GM19438 (cell line): ENCODE data around the gene SFTPA1.
"Not testable (repeated sequence)": the region's sequence is repeated elsewhere in the genome, so short reads cannot be mapped to it uniquely, and the experiment has no call there.

Experiments used
- ATAC-seq: cut with Tn5 transposase; IDR thresholded peaks from one replicate; pipeline ENCODE4 v1.9.1; 2021; ENCODE audit warnings: low read depth; ENCODE audit not compliant: unreplicated experiment

Gene SFTPA1

GRCh38 chr10:79610601-79611191, at the start of gene SFTPA1:
TSS of gene SFTPA1 (plus strand) at chr10:79610939. CDS start at chr10:79611826, 887 bp downstream.
- no peak for ATAC-seq

- ATAC-seq = no peak
Observed at GRCh38 chr10:79561257-79561656, 49.5 kb upstream of the SFTPA1 start.

GRCh38 chr10:79562135-79562756, 48.5 kb upstream of the SFTPA1 start:
- peak; percentile 55 for ATAC-seq

- ATAC-seq = no peak
Observed at GRCh38 chr10:79563426-79563825, 47.3 kb upstream of the SFTPA1 start.

- not testable (repeated sequence) for ATAC-seq
Observed at GRCh38 chr10:79570624-79571023, 40.1 kb upstream of the SFTPA1 start.

- ATAC-seq = no peak
Observed at GRCh38 chr10:79579361-79579760, 31.4 kb upstream of the SFTPA1 start.

- ATAC-seq = no peak
Observed at GRCh38 chr10:79581044-79581443, 29.7 kb upstream of the SFTPA1 start.

GRCh38 chr10:79582096-79582495, 28.6 kb upstream of the SFTPA1 start:
- no peak for ATAC-seq

- not testable (repeated sequence) for ATAC-seq
Observed at GRCh38 chr10:79582954-79583353, 27.8 kb upstream of the SFTPA1 start.

GRCh38 chr10:79583488-79584024, 27.2 kb upstream of the SFTPA1 start:
- ATAC-seq = no peak

- no peak for ATAC-seq
Observed at GRCh38 chr10:79585870-79586527, 24.7 kb upstream of the SFTPA1 start.

GRCh38 chr10:79586933-79587332, 23.8 kb upstream of the SFTPA1 start:
- ATAC-seq = no peak

GRCh38 chr10:79588800-79589199, 21.9 kb upstream of the SFTPA1 start:
- no peak for ATAC-seq

- ATAC-seq = no peak
Observed at GRCh38 chr10:79593377-79593776, 17.4 kb upstream of the SFTPA1 start.

- not testable (repeated sequence) for ATAC-seq
Observed at GRCh38 chr10:79594565-79594964, 16.2 kb upstream of the SFTPA1 start.

GRCh38 chr10:79595510-79595909, 15.2 kb upstream of the SFTPA1 start:
- no peak for ATAC-seq

GRCh38 chr10:79599644-79600043, 11.1 kb upstream of the SFTPA1 start:
- ATAC-seq = not testable (repeated sequence)

GRCh38 chr10:79601939-79602338, 8.8 kb upstream of the SFTPA1 start:
- ATAC-seq = no peak

- ATAC-seq = no peak
Observed at GRCh38 chr10:79602953-79603352, 7.8 kb upstream of the SFTPA1 start.

GRCh38 chr10:79604294-79604693, 6.4 kb upstream of the SFTPA1 start:
- ATAC-seq = no peak

- ATAC-seq = no peak
Observed at GRCh38 chr10:79605308-79605707, 5.4 kb upstream of the SFTPA1 start.
